ENCODE results near the gene RBM28. TPM values are rescaled to one million over a fixed set of nuclear protein-coding genes. Genes with fewer than 3 reads are reported as not detected.

RBM28 gene
- total and polyA plus RNA-seq, 10 of the 15 experiments (the other 5 are each of a cell fraction or from before 2014, with no cell fraction given): 14.3 to 50.4 (median 32.8) TPM

GRCh38 chr7:128392446-128393327 is 49.0 kb upstream of the RBM28 start:
- no peak overlapping the region for H2AFZ ChIP-seq (ENCODE audit: control insufficient read depth, low read depth, low read length)
- 90% methylated on average over 18 of the region's 18 CpGs for WGBS (ENCODE audit: insufficient coverage, insufficient replicate concordance, low lambda C conversion rate, missing lambda C conversion rate)
- no peaks in the 10 kb centered on the region for H3K27me3 ChIP-seq (replicated peaks in 1 of 2; ENCODE audit: control insufficient read depth in 2 of 2, insufficient read depth in 2 of 2, low read length in 1 of 2)
- no peak overlapping the region for H3K9ac ChIP-seq (ENCODE audit: control insufficient read depth, insufficient read depth, low read length)
- H3K9me3 ChIP-seq (replicated peaks; ENCODE audit: control insufficient read depth, insufficient read depth, low read length): no peaks in the 10 kb centered on the region
- intact Hi-C loops (cut with micrococcal nuclease; ENCODE audit: unreplicated experiment) (no loop called here), in situ Hi-C loops (cut with MboI) (no loop called here)
- POLR2A ChIA-PET: no interaction called here
- peaks cover 2 to 3% of the 10 kb centered on the region in 2 experiments; a peak in 2 of 4 replicates for H3K36me3 ChIP-seq (ENCODE audit: control insufficient read depth in 2 of 2, insufficient read depth in 2 of 2, low read length in 1 of 2)
- CTCF ChIA-PET: no interaction called here
- no peaks in the 10 kb centered on the region for H4K20me1 ChIP-seq (ENCODE audit: control insufficient read depth, insufficient read depth)
- ATAC-seq (no peak), FAIRE-seq (no peak), DNase-seq (ENCODE audit: low read depth, low spot score) (no peak)
- H3K4me2 ChIP-seq (ENCODE audit: control insufficient read depth, insufficient read depth): no peak overlapping the region
- no peak for TF ChIP-seq EZH2 (IDR thresholded peaks at IDR 0.05; ENCODE audit: borderline replicate concordance, control insufficient read depth, low read depth, low read length)
- no peak for TF ChIP-seq CHD4 (IDR thresholded peaks at IDR 0.05)
- no peak for TF ChIP-seq NFXL1 (IDR thresholded peaks at IDR 0.05; ENCODE audit: borderline replicate concordance)
- TF ChIP-seq SIN3A (IDR thresholded peaks at IDR 0.05; ENCODE audit: low read depth, low read length): no peak
- no TSS peak for BruUV-seq (replicated peaks)
- no peak overlapping the region for H3K4me3 ChIP-seq
- H3K27ac ChIP-seq (ENCODE audit: control insufficient read depth, insufficient read depth): no peak overlapping the region
- no peaks in the 10 kb centered on the region for H3K79me2 ChIP-seq (ENCODE audit: control insufficient read depth, insufficient read depth, low read length)
- RAD21 ChIA-PET (ENCODE audit: unreplicated experiment): interaction anchor here (1.4 kb wide), 1 partner anchor 45 kb away, joined by 3 read pairs; no protein-coding TSS in a partner anchor
- H3K4me1 ChIP-seq (ENCODE audit: control insufficient read depth, insufficient read depth, low read length): no peaks in the 10 kb centered on the region
- SMC1A ChIA-PET (ENCODE audit: uncharacterized antibody, unreplicated experiment): interaction anchor here (1.0 kb wide), 1 partner anchor 69 kb away, joined by 3 read pairs; no protein-coding TSS in a partner anchor

- Histone ChIP-seq H3K9ac (ENCODE audit: control insufficient read depth, insufficient read depth, low read length) (no peak overlapping the region), H2AFZ (ENCODE audit: control insufficient read depth, low read depth, low read length) (no peak overlapping the region), H3K9me3 (replicated peaks; ENCODE audit: control insufficient read depth, insufficient read depth, low read length) (no peaks in the 10 kb centered on the region), H4K20me1 (ENCODE audit: control insufficient read depth, insufficient read depth) (no peaks in the 10 kb centered on the region), H3K4me3 (no peak overlapping the region), H3K4me1 (ENCODE audit: control insufficient read depth, insufficient read depth, low read length) (no peaks in the 10 kb centered on the region), H3K27me3 (replicated peaks in 1 of 2; ENCODE audit: control insufficient read depth in 2 of 2, insufficient read depth in 2 of 2, low read length in 1 of 2) (no peaks in the 10 kb centered on the region; a peak in 1 of 4 replicates), H3K36me3 (ENCODE audit: control insufficient read depth in 2 of 2, insufficient read depth in 2 of 2, low read length in 1 of 2) (peaks cover 2 to 3% of the 10 kb centered on the region in 2 experiments; a peak in 2 of 4 replicates), H3K27ac (ENCODE audit: control insufficient read depth, insufficient read depth) (no peak overlapping the region), H3K4me2 (ENCODE audit: control insufficient read depth, insufficient read depth) (no peak overlapping the region), H3K79me2 (ENCODE audit: control insufficient read depth, insufficient read depth, low read length) (no peaks in the 10 kb centered on the region)
- ATAC-seq (no peak), FAIRE-seq (no peak), DNase-seq (ENCODE audit: low read depth, low spot score) (no peak)
- BruUV-seq (replicated peaks): no TSS peak
- RAD21 ChIA-PET (ENCODE audit: unreplicated experiment): interaction anchor here (1.4 kb wide), 1 partner anchor 44 kb away, joined by 3 read pairs; no protein-coding TSS in a partner anchor
- no peak for TF ChIP-seq RBBP5 (conservative IDR thresholded peaks at IDR 0.05)
- TF ChIP-seq POLR2A (IDR thresholded peaks at IDR 0.05; ENCODE audit: low read depth, low read length): peak; percentile 43; the same call in 1 of the 2 replicates
- SMC1A ChIA-PET (ENCODE audit: uncharacterized antibody, unreplicated experiment): no interaction called here
- CTCF ChIA-PET: interaction anchor here (0.7 to 6.4 kb wide), 4 partner anchors 10 to 68 kb away, joined by 3 to 106 read pairs (median 10); partner anchors contain the start of gene RBM28
- 100% methylated on average over 7 of the region's 7 CpGs for WGBS (ENCODE audit: insufficient coverage, insufficient replicate concordance, low lambda C conversion rate, missing lambda C conversion rate)
- in situ Hi-C loops (cut with MboI): no loop called here
- POLR2A ChIA-PET: no interaction called here
- intact Hi-C loops (cut with micrococcal nuclease; ENCODE audit: unreplicated experiment): no loop called here
Measured at GRCh38 chr7:128391805-128392204, 48.1 kb upstream of the RBM28 start.
